RWPE2 (cell line): ENCODE data around the gene CACNB2.

Experiments used
- ATAC-seq: fragments of 200-7000 bp; cut with Tn5 transposase; 3 replicates; pipeline ENCODE4 v1.9.1; 2021; ENCODE audit warnings: low read depth
- DNase-seq: peaks from one replicate; pipeline ENCODE4 v3.0.0-alpha.2; 2020; ENCODE audit warnings: low spot score
- H3K27ac ChIP-seq: fragments of 450-650 bp; 2 replicates; pipeline ENCODE4 v1.5.1; 2017; ENCODE audit warnings: mild to moderate bottlenecking; ENCODE audit not compliant: poor library complexity, severe bottlenecking
- H3K27me3 ChIP-seq: fragments of 250-450 bp; sonication (Bioruptor Pico); 2 replicates; pipeline ENCODE4 v1.5.1; 2021; ENCODE audit warnings: mild to moderate bottlenecking, moderate library complexity; ENCODE audit not compliant: insufficient read depth, poor library complexity, severe bottlenecking
- H3K36me3 ChIP-seq: fragments of 250-450 bp; sonication (Bioruptor Pico); 2 replicates; pipeline ENCODE4 v1.5.1; 2020; ENCODE audit warnings: low read depth, mild to moderate bottlenecking, moderate library complexity
- H3K4me1 ChIP-seq: fragments of 250-450 bp; sonication (Bioruptor Pico); 2 replicates; pipeline ENCODE4 v1.5.1; 2021; ENCODE audit warnings: mild to moderate bottlenecking, moderate library complexity; ENCODE audit not compliant: insufficient read depth, poor library complexity, severe bottlenecking
- H3K4me3 ChIP-seq: fragments of 250-450 bp; sonication (Bioruptor Pico); 2 replicates; pipeline ENCODE4 v1.5.1; 2021; ENCODE audit warnings: mild to moderate bottlenecking, moderate library complexity; ENCODE audit not compliant: severe bottlenecking
- H3K9me3 ChIP-seq: fragments of 250-450 bp; sonication (Bioruptor Pico); 2 replicates; pipeline ENCODE4 v1.5.1; 2021; ENCODE audit warnings: mild to moderate bottlenecking, moderate library complexity; ENCODE audit not compliant: severe bottlenecking
- CTCF ChIP-seq: fragments of 450-650 bp; IDR thresholded peaks from one replicate; pipeline ENCODE4 v1.5.1; 2017; ENCODE audit warnings: mild to moderate bottlenecking, moderate library complexity; ENCODE audit not compliant: poor library complexity, severe bottlenecking

The CACNB2 gene

DNA sequence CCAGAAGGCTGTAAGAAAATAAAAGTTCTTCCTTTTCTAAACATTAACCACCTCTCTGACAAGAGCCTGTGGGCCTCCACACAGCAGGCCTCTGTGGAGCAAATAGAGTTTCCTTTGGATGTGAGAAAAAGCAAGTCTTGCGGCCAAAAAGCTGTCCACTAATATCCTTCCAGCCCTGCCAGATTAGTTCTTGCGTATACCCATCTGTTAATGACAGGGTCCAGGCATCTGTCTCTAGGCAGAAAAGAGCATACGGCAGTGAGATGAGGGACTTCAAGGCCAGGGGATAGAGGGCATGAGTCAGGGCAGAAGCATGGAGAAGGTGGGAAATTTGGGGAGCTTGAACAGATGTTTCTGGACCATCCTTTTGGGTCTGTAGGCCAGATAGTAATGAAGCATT is 346.2 kb downstream of the CACNB2 start:
- H3K27ac ChIP-seq: no peak overlapping the region
- ATAC-seq (no peak), DNase-seq (no peak)
- no peaks in the 10 kb centered on the region for H3K4me1 ChIP-seq
- H3K27me3 ChIP-seq: no peaks in the 10 kb centered on the region
- TF ChIP-seq CTCF: no peak
- no peaks in the 10 kb centered on the region for H3K9me3 ChIP-seq
- H3K4me3 ChIP-seq: no peak overlapping the region
- no peaks in the 10 kb centered on the region for H3K36me3 ChIP-seq

- DNase-seq: no peak
- no peaks in the 10 kb centered on the region for H3K9me3 ChIP-seq
- H3K27me3 ChIP-seq: no peaks in the 10 kb centered on the region
- ATAC-seq: no peak
- TF ChIP-seq CTCF: no peak
- H3K36me3 ChIP-seq: no peaks in the 10 kb centered on the region
- no peak overlapping the region for H3K27ac ChIP-seq
- H3K4me1 ChIP-seq: no peaks in the 10 kb centered on the region
- no peak overlapping the region for H3K4me3 ChIP-seq
Measured at GRCh38 chr10:18490755-18491154, 350.5 kb downstream of the CACNB2 start.

GRCh38 chr10:18497806-18498369 is 357.7 kb downstream of the CACNB2 start:
- DNase-seq (no peak), ATAC-seq (no peak)

GRCh38 chr10:18498998-18499397 is 358.8 kb downstream of the CACNB2 start:
- Histone ChIP-seq H3K4me3 (no peak overlapping the region), H3K9me3 (no peaks in the 10 kb centered on the region), H3K36me3 (no peaks in the 10 kb centered on the region), H3K4me1 (no peaks in the 10 kb centered on the region), H3K27me3 (no peaks in the 10 kb centered on the region), H3K27ac (no peak overlapping the region)
- DNase-seq (no peak), ATAC-seq (no peak)
- TF ChIP-seq CTCF: no peak

More at GRCh38 chr10:18497806-18498369, 357.7 kb downstream of the CACNB2 start:
- no peaks in the 10 kb centered on the region for H3K36me3 ChIP-seq
- H3K27me3 ChIP-seq: no peaks in the 10 kb centered on the region
- H3K4me1 ChIP-seq: no peaks in the 10 kb centered on the region
- TF ChIP-seq CTCF: no peak
- no peak overlapping the region for H3K4me3 ChIP-seq
- H3K27ac ChIP-seq: no peak overlapping the region
- H3K9me3 ChIP-seq: no peaks in the 10 kb centered on the region

GRCh38 chr10:18500576-18500975 is 360.4 kb downstream of the CACNB2 start:
- Histone ChIP-seq H3K27ac (no peak overlapping the region), H3K36me3 (no peaks in the 10 kb centered on the region), H3K4me1 (no peaks in the 10 kb centered on the region), H3K9me3 (no peaks in the 10 kb centered on the region), H3K27me3 (no peaks in the 10 kb centered on the region), H3K4me3 (no peak overlapping the region)
- no peak for TF ChIP-seq CTCF
- ATAC-seq: no peak
- no peak for DNase-seq
